Neural progenitor cell (in vitro differentiated cells): ENCODE measurements around the gene GLOD4. TPM values are rescaled to one million over a fixed set of nuclear protein-coding genes. Genes with fewer than 3 reads are reported as not detected.

Experiments
- DNase-seq: peaks from one replicate; pipeline ENCODE4 v3.0.0-alpha.2; 2016; ENCODE audit warnings: low spot score
- H2AFZ ChIP-seq: fragments of 200-600 bp; sonication (generic); replicated peaks from 2 replicates; pipeline ENCODE4 v1.6.1; 2016; ENCODE audit warnings: antibody characterized with exemption
- H3F3A ChIP-seq: fragments of 200-600 bp; sonication (generic); 2 replicates; pipeline ENCODE4 v1.6.1; 2016; ENCODE audit warnings: antibody characterized with exemption, low read depth
- H3K27ac ChIP-seq: fragments of 200-600 bp; sonication (generic); 2 replicates; pipeline ENCODE4 v1.5.1; 2016; ENCODE audit warnings: mild to moderate bottlenecking
- H3K27me3 ChIP-seq: fragments of 200-600 bp; sonication (generic); 2 replicates; pipeline ENCODE4 v1.6.1; 2016; ENCODE audit warnings: mild to moderate bottlenecking, moderate library complexity
- H3K36me3 ChIP-seq: fragments of 200-600 bp; sonication (generic); 2 replicates; pipeline ENCODE4 v1.5.1; 2016
- H3K4me1 ChIP-seq: fragments of 200-600 bp; sonication (generic); 2 replicates; pipeline ENCODE4 v1.6.1; 2016; ENCODE audit warnings: mixed run types
- H3K4me2 ChIP-seq: fragments of 200-600 bp; sonication (generic); 2 replicates; pipeline ENCODE4 v1.6.1; 2016
- H3K4me3 ChIP-seq: fragments of 200-600 bp; sonication (generic); 2 replicates; pipeline ENCODE4 v1.5.1; 2016
- H3K79me2 ChIP-seq: fragments of 200-600 bp; sonication (generic); 2 replicates; pipeline ENCODE4 v1.6.1; 2016; ENCODE audit warnings: low read depth
- H3K9ac ChIP-seq: fragments of 200-600 bp; sonication (generic); 2 replicates; pipeline ENCODE4 v1.6.1; 2016
- H3K9me3 ChIP-seq: fragments of 200-600 bp; sonication (generic); 2 replicates; pipeline ENCODE4 v1.5.1; 2016; ENCODE audit warnings: low read depth
- H4K20me1 ChIP-seq: fragments of 200-600 bp; sonication (generic); 2 replicates; pipeline ENCODE4 v1.6.1; 2016; ENCODE audit warnings: low read depth
- H3K27ac Mint-ChIP-seq: 3 replicates; pipeline ENCODE4 v1.8.0; 2021; ENCODE audit warnings: mixed read lengths
- H3K27me3 Mint-ChIP-seq: 2 replicates; pipeline ENCODE4 v1.8.0; 2022; ENCODE audit warnings: low read depth, mild to moderate bottlenecking, inconsistent platforms, moderate library complexity, mixed read lengths; ENCODE audit not compliant: insufficient read depth
- H3K36me3 Mint-ChIP-seq: 3 replicates; pipeline ENCODE4 v1.8.0; 2021; ENCODE audit warnings: mixed read lengths
- H3K4me1 Mint-ChIP-seq: 3 replicates; pipeline ENCODE4 v1.8.0; 2021; ENCODE audit warnings: mixed read lengths
- H3K4me3 Mint-ChIP-seq: 3 replicates; pipeline ENCODE4 v1.8.0; 2021; ENCODE audit warnings: mild to moderate bottlenecking, moderate library complexity, mixed read lengths
- H3K9me3 Mint-ChIP-seq: 3 replicates; pipeline ENCODE4 v1.8.0; 2020; ENCODE audit warnings: mixed read lengths
- EZH2 ChIP-seq: fragments of 200-600 bp; sonication (generic); IDR thresholded peaks from 2 replicates; pipeline ENCODE4 v1.6.1; 2017; ENCODE audit warnings: antibody characterized with exemption, mild to moderate bottlenecking, moderate library complexity
- EZH2phosphoT487 ChIP-seq: fragments of 200-600 bp; sonication (generic); IDR thresholded peaks from 2 replicates; pipeline ENCODE4 v1.6.1; 2017; ENCODE audit warnings: antibody characterized with exemption
- total RNA-seq: library from RNA; depleted of rRNA; stranded (reverse); fragments of >200 nt; gene quantifications from 2 replicates; pipeline ENCODE4 v1.2.3, GENCODE V29; 2015; ENCODE audit warnings: low replicate concordance
- TF ChIP-seq, protein P1 (sequence below): fragments of 200-600 bp; sonication (generic); IDR thresholded peaks from 2 replicates; pipeline ENCODE4 v1.5.1; 2017; ENCODE audit warnings: antibody characterized with exemption, mild to moderate bottlenecking

GLOD4 gene
- total RNA-seq, 1 donor from 2014 or later: 309 TPM

DNA sequence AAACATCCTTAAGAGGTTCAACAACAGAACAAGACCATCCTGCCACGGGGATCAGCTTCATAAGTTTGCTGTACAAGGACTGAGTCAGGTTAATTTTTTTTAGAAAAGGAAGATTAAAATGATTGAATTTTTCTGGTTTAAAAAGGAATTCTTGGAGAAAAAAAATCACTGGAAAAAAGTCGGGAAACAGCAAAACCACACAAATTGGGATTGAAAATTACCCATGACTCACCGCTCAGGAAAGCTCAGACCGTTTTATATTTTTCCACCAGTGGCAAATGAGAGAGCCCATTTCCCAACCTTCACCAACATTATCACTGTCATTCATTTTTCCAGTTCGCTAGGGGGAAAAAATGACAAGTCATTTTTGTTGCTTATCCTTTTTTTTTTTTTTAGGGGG is 46.7 kb upstream of the GLOD4 start:
- H3K27me3 Mint-ChIP-seq: no peaks in the 10 kb centered on the region
- peaks cover 4% of the 10 kb centered on the region for H3K4me1 Mint-ChIP-seq
- no peak overlapping the region for H2AFZ ChIP-seq
- H3K4me3 ChIP-seq: no peak overlapping the region
- no peak overlapping the region for H3K4me2 ChIP-seq
- no peak overlapping the region for H3K9ac ChIP-seq
- peaks cover 28% of the 10 kb centered on the region for H3K36me3 Mint-ChIP-seq
- H3K4me3 Mint-ChIP-seq: no peak overlapping the region
- H3K4me1 ChIP-seq: no peaks in the 10 kb centered on the region
- H3F3A ChIP-seq: no peaks in the 10 kb centered on the region
- peaks cover 18% of the 10 kb centered on the region for H3K79me2 ChIP-seq
- H3K27me3 ChIP-seq: no peaks in the 10 kb centered on the region
- peaks cover 3% of the 10 kb centered on the region for H4K20me1 ChIP-seq
- no peak overlapping the region for H3K27ac ChIP-seq
- no peaks in the 10 kb centered on the region for H3K9me3 ChIP-seq
- DNase-seq: no peak
- H3K27ac Mint-ChIP-seq: no peak overlapping the region
- peaks cover 17% of the 10 kb centered on the region for H3K9me3 Mint-ChIP-seq
- H3K36me3 ChIP-seq: no peaks in the 10 kb centered on the region
- TF ChIP-seq, protein P1, sequence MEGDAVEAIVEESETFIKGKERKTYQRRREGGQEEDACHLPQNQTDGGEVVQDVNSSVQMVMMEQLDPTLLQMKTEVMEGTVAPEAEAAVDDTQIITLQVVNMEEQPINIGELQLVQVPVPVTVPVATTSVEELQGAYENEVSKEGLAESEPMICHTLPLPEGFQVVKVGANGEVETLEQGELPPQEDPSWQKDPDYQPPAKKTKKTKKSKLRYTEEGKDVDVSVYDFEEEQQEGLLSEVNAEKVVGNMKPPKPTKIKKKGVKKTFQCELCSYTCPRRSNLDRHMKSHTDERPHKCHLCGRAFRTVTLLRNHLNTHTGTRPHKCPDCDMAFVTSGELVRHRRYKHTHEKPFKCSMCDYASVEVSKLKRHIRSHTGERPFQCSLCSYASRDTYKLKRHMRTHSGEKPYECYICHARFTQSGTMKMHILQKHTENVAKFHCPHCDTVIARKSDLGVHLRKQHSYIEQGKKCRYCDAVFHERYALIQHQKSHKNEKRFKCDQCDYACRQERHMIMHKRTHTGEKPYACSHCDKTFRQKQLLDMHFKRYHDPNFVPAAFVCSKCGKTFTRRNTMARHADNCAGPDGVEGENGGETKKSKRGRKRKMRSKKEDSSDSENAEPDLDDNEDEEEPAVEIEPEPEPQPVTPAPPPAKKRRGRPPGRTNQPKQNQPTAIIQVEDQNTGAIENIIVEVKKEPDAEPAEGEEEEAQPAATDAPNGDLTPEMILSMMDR: no peak
- TF ChIP-seq EZH2: no peak
- TF ChIP-seq EZH2phosphoT487: no peak

DNA sequence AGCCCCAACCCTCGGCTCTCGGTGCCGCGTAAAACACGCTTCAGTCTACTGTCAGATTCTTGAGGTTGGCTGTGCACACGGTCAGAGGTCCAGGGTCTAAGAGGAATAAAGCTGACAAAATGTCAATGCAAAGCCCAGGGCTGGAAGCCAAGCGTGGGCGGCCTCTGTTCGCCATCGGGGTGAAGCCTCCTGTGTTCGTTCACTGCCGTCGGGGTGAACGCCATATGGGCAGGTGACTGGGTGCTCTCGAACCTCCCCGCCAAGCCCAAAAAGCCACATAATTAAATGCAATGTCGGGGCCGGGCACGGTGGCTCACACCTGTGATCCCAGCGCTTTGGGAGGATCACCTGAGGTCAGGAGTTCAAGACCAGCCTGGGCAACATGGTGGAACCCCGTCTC is 44.7 kb upstream of the GLOD4 start:
- Mint-ChIP-seq H3K4me1 (peaks cover 4% of the 10 kb centered on the region), H3K4me3 (no peak overlapping the region), H3K36me3 (peaks cover 20% of the 10 kb centered on the region), H3K9me3 (peaks cover under 1% of the 10 kb centered on the region), H3K27me3 (no peaks in the 10 kb centered on the region), H3K27ac (no peak overlapping the region)
- Histone ChIP-seq H3K27me3 (no peaks in the 10 kb centered on the region), H3K4me1 (no peaks in the 10 kb centered on the region), H3K27ac (no peak overlapping the region), H3K4me3 (no peak overlapping the region), H3K9ac (no peak overlapping the region), H3K79me2 (peaks cover 9% of the 10 kb centered on the region), H2AFZ (no peak overlapping the region), H3K4me2 (no peak overlapping the region), H4K20me1 (peaks cover 3% of the 10 kb centered on the region), H3K36me3 (no peaks in the 10 kb centered on the region), H3K9me3 (no peaks in the 10 kb centered on the region), H3F3A (no peaks in the 10 kb centered on the region)
- no peak for TF ChIP-seq EZH2
- TF ChIP-seq, protein P1: no peak
- TF ChIP-seq EZH2phosphoT487: no peak
- DNase-seq: no peak

DNA sequence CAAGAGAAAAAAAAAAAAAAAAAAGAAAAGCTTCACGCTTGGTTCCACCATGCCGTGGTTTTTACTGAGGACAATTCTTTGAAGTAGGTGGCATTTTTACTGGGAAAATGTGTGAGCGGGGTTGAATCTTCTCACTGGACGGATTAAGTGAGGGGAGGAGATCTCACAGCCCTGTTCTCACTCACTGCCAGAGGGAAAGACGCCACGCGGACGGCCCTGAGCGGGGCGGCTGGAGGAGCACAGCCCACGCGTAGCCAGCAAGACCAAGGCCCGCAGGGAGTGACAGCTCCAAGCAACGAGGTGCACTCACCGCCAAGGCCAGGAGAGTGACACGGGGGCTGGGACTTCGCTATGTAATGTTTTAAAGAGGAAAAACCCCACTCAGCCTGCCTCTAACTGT is 43.1 kb upstream of the GLOD4 start:
- H3K4me3 ChIP-seq: no peak overlapping the region
- H3F3A ChIP-seq: no peaks in the 10 kb centered on the region
- TF ChIP-seq, protein P1: no peak
- TF ChIP-seq EZH2 (no peak), EZH2phosphoT487 (no peak)
- H3K27me3 ChIP-seq: no peaks in the 10 kb centered on the region
- H4K20me1 ChIP-seq: peaks cover 3% of the 10 kb centered on the region
- no peak overlapping the region for H3K27ac ChIP-seq
- Mint-ChIP-seq H3K4me1 (peaks cover 4% of the 10 kb centered on the region), H3K36me3 (peaks cover 19% of the 10 kb centered on the region), H3K4me3 (no peak overlapping the region), H3K27me3 (no peaks in the 10 kb centered on the region), H3K27ac (no peak overlapping the region), H3K9me3 (no peaks in the 10 kb centered on the region)
- no peak overlapping the region for H3K4me2 ChIP-seq
- no peaks in the 10 kb centered on the region for H3K9me3 ChIP-seq
- no peak overlapping the region for H3K9ac ChIP-seq
- H2AFZ ChIP-seq: no peak overlapping the region
- no peaks in the 10 kb centered on the region for H3K36me3 ChIP-seq
- H3K4me1 ChIP-seq: no peaks in the 10 kb centered on the region
- peaks cover 5% of the 10 kb centered on the region for H3K79me2 ChIP-seq
- DNase-seq: no peak
